Sigmoid colon (tissue), 4 donors: Measurements from ENCODE around the gene IL33.

ENCODE experiments used
- CTCF ChIP-seq, 4 experiments: fragments of 450-650 bp in 3 of 4; fragments of 200-600 bp in 1 of 4; IDR thresholded peaks; one replicate each; pipeline ENCODE4 v1.5.1; 2016 to 2019; ENCODE audit warnings: antibody characterized with exemption in 4 of 4, mild to moderate bottlenecking in 3 of 4, moderate library complexity in 2 of 4
- POLR2A ChIP-seq, 2 donors: fragments of 450-650 bp; IDR thresholded peaks; one replicate each; pipeline ENCODE4 v1.6.1; 2016; ENCODE audit warnings: antibody characterized with exemption in 2 of 2, mild to moderate bottlenecking in 2 of 2, moderate library complexity in 2 of 2
- POLR2AphosphoS5 ChIP-seq, 4 donors: sonication (generic); formaldehyde crosslinking; IDR thresholded peaks; one replicate each; pipeline ENCODE4 v1.6.1; 2017; ENCODE audit warnings: antibody characterized with exemption in 4 of 4

- no peak for TF ChIP-seq CTCF (IDR thresholded peaks at IDR 0.05)
- no peak for TF ChIP-seq POLR2AphosphoS5 (IDR thresholded peaks at IDR 0.05)
- TF ChIP-seq POLR2A (IDR thresholded peaks at IDR 0.05), result no peak
Measured at GRCh38 chr9:6219040-6219439, 3.4 kb downstream of the IL33 start.
